Kidney (tissue), 14 donors: ENCODE measurements around the gene ARL15. TPM values are rescaled to one million over a fixed set of nuclear protein-coding genes. Genes with fewer than 3 reads are reported as not detected.
A peak's percentile ranks its signal among the peaks of the same experiment; 100 is the strongest.

ENCODE experiments used
- DNase-seq, 5 donors: peaks; one replicate each; pipeline ENCODE4 v3.0.0-alpha.2; 2013 to 2020
- FAIRE-seq: peaks from 2 replicates; lab custom pipeline; 2012; peaks lifted over from hg19 to GRCh38; lab: Jason Lieb, UNC
- H3K27ac ChIP-seq, 2 donors: one replicate each; pipeline ENCODE4 v1.7.0; 2013; ENCODE audit warnings: low read depth in 2 of 2, low read length in 2 of 2, inconsistent platforms in 1 of 2
- H3K27me3 ChIP-seq: one replicate; pipeline ENCODE4 v1.7.1; 2013; ENCODE audit warnings: low read length, inconsistent platforms; ENCODE audit not compliant: control insufficient read depth, insufficient read depth
- H3K36me3 ChIP-seq, 3 donors: one replicate each; pipeline versions ENCODE4 v1.7.0 to v1.7.1; 2013; ENCODE audit warnings: low read length in 3 of 3, control low read depth in 1 of 3, inconsistent platforms in 1 of 3; ENCODE audit not compliant: insufficient read depth in 3 of 3, control insufficient read depth in 2 of 3
- H3K4me1 ChIP-seq, 3 donors: one replicate each; pipeline versions ENCODE4 v1.7.0 to v1.7.1; 2013; ENCODE audit warnings: low read length in 3 of 3, inconsistent platforms in 1 of 3, low read depth in 1 of 3; ENCODE audit not compliant: control insufficient read depth in 2 of 3, insufficient read depth in 2 of 3
- H3K4me3 ChIP-seq, 3 donors: one replicate each; pipeline versions ENCODE4 v1.7.0 to v1.8.1; 2013; ENCODE audit warnings: low read length in 3 of 3, control low read depth in 1 of 3, inconsistent platforms in 1 of 3
- H3K9ac ChIP-seq, 3 donors: one replicate each; pipeline versions ENCODE4 v1.7.0 to v1.7.1; 2013; ENCODE audit warnings: low read length in 3 of 3, control low read depth in 1 of 3, inconsistent platforms in 1 of 3
- H3K9me3 ChIP-seq, 3 donors: one replicate each; pipeline versions ENCODE4 v1.7.0 to v1.7.1; 2013; ENCODE audit warnings: low read length in 3 of 3, control low read depth in 1 of 3, inconsistent platforms in 1 of 3; ENCODE audit not compliant: control insufficient read depth in 2 of 3, insufficient read depth in 1 of 3
- CTCF ChIP-seq: IDR thresholded peaks from 3 replicates; pipeline ENCODE4 v1.5.1; 2012; ENCODE audit warnings: mild to moderate bottlenecking, moderate library complexity, borderline replicate concordance; ENCODE audit not compliant: insufficient read depth; ENCODE audit errors: extremely low read depth
- intact Hi-C: fragments of 100-400 bp; cut with DNase I; formaldehyde crosslinking; loops from one replicate; pipeline ENCODE4 v1.11.1; 2022
- polyA plus RNA-seq: library from polyadenylated mRNA; stranded (reverse); fragments of 350-450 nt; fragmentation: Illumina TruSeq; extraction: RNeasy Lipid Tissue Mini Kit (QIAGEN cat#74804); gene quantifications from one replicate; pipeline ENCODE4 v1.2.3, GENCODE V29; 2014; ENCODE audit warnings: low read depth, low replicate concordance; ENCODE audit not compliant: insufficient read depth
- total RNA-seq: library from RNA; stranded (reverse); fragmentation: NEBNext Ultra II Directional; extraction: Animal tissue kit (Norgen Biotek cat#: 25700); gene quantifications from one replicate; pipeline ENCODE4 v1.2.1, GENCODE V29; 2021
- donor health status: control.
- donor health status: control.
- donor health status: control.
- donor health status: control.
- donor health status: control.
- donor health status: DM: yes; HTN: yes; CAD: no.
- donor health status: Normal renal cell carcinoma (clear cell type).

ARL15 gene
- total and polyA plus RNA-seq, 2 donors from 2014 or later: 21.1 to 36.6 TPM

- peak; percentile 33 for FAIRE-seq
- H3K36me3 ChIP-seq: no peaks in the 10 kb centered on the region
- intact Hi-C loops: no loop called here
- DNase-seq: peak in 3 of 5 donors; percentile 58 to 91 (median 89)
- TF ChIP-seq CTCF: peak; percentile 67
- no peaks in the 10 kb centered on the region for H3K4me1 ChIP-seq
- H3K9ac ChIP-seq: no peak overlapping the region
- H3K27ac ChIP-seq: no peak overlapping the region
- no peaks in the 10 kb centered on the region for H3K27me3 ChIP-seq
- no peak overlapping the region for H3K4me3 ChIP-seq
- no peaks in the 10 kb centered on the region for H3K9me3 ChIP-seq
Observed at GRCh38 chr5:54217826-54218503, 92.4 kb downstream of the ARL15 start.

GRCh38 chr5:54215233-54215736 is 95.1 kb downstream of the ARL15 start:
- FAIRE-seq: no peak

GRCh38 chr5:54214722-54215121 is 95.7 kb downstream of the ARL15 start:
- Histone ChIP-seq H3K9me3 (no peaks in the 10 kb centered on the region), H3K4me1 (peaks cover 0 to 2% (median 0%) of the 10 kb centered on the region in 3 donors), H3K36me3 (no peaks in the 10 kb centered on the region), H3K9ac (no peak overlapping the region), H3K27me3 (no peaks in the 10 kb centered on the region), H3K27ac (no peak overlapping the region), H3K4me3 (no peak overlapping the region)
- no peak for FAIRE-seq
- intact Hi-C loops: no loop called here
- peak in 4 of 5 donors; percentile 45 to 67 (median 59) for DNase-seq
- TF ChIP-seq CTCF: no peak

More at GRCh38 chr5:54215233-54215736, 95.1 kb downstream of the ARL15 start:
- DNase-seq: peak in 3 of 5 donors; percentile 29 to 65 (median 49)
- TF ChIP-seq CTCF: no peak
- no peak overlapping the region for H3K4me3 ChIP-seq
- no peaks in the 10 kb centered on the region for H3K36me3 ChIP-seq
- H3K9ac ChIP-seq: no peak overlapping the region
- peaks cover 0 to 2% (median 0%) of the 10 kb centered on the region in 3 donors for H3K4me1 ChIP-seq
- no peaks in the 10 kb centered on the region for H3K9me3 ChIP-seq
- intact Hi-C loops: no loop called here
- no peaks in the 10 kb centered on the region for H3K27me3 ChIP-seq
- H3K27ac ChIP-seq: no peak overlapping the region
